Stimulated activated CD4-positive, alpha-beta T cell treated with anti-CD3 and anti-CD28 coated beads, Interleukin-1b, Interleukin-23, amount 100 ng/mL, for 24 hours (primary cell): Measurements from ENCODE around the gene YTHDC1.
"Not testable (repeated sequence)": the region's sequence is repeated elsewhere in the genome, so short reads cannot be mapped to it uniquely, and the experiment has no call there.

ENCODE experiments used
- DNase-seq, 4 experiments: peaks; one replicate each; pipeline ENCODE4 v3.0.0-alpha.2; 2020; ENCODE audit warnings: low read depth in 4 of 4, low spot score in 1 of 4

YTHDC1 gene

GRCh38 chr4:68297137-68297536, 52.8 kb downstream of the YTHDC1 start:
- DNase-seq: no peak

- no peak for DNase-seq
Measured at GRCh38 chr4:68291256-68291655, 58.6 kb downstream of the YTHDC1 start.

GRCh38 chr4:68288393-68288740, 61.5 kb downstream of the YTHDC1 start:
- DNase-seq: no peak

- no peak for DNase-seq
Measured at GRCh38 chr4:68287704-68288392, 62.0 kb downstream of the YTHDC1 start.

- no peak for DNase-seq
Measured at GRCh38 chr4:68283714-68284113, 66.2 kb downstream of the YTHDC1 start.

- DNase-seq: no peak
Measured at GRCh38 chr4:68283095-68283494, 66.8 kb downstream of the YTHDC1 start.

- DNase-seq: not testable (repeated sequence)
Measured at GRCh38 chr4:68281796-68282740, 67.8 kb downstream of the YTHDC1 start.

GRCh38 chr4:68278029-68278428, 71.9 kb downstream of the YTHDC1 start:
- no peak for DNase-seq

GRCh38 chr4:68277627-68278026, 72.3 kb downstream of the YTHDC1 start:
- no peak for DNase-seq

- DNase-seq: no peak
Measured at GRCh38 chr4:68272860-68273259, 77.0 kb downstream of the YTHDC1 start.

- no peak for DNase-seq
Measured at GRCh38 chr4:68272380-68272779, 77.5 kb downstream of the YTHDC1 start.

GRCh38 chr4:68271851-68272357, 78.0 kb downstream of the YTHDC1 start:
- DNase-seq: no peak

- no peak for DNase-seq
Measured at GRCh38 chr4:68267433-68267944, 82.4 kb downstream of the YTHDC1 start.

- DNase-seq: no peak
Measured at GRCh38 chr4:68264875-68265565, 84.9 kb downstream of the YTHDC1 start.
